H9 (cell line): ENCODE results near the gene C10orf62. TPM values are rescaled to one million over a fixed set of nuclear protein-coding genes. Genes with fewer than 3 reads are reported as not detected.

ENCODE experiments used
- DNase-seq: peaks from one replicate; pipeline ENCODE4 v3.0.0-alpha.2; 2017
- H2AFZ ChIP-seq: one replicate; pipeline ENCODE4 v1.6.1; 2013; ENCODE audit warnings: mild to moderate bottlenecking, low read length, control low read depth, moderate library complexity
- H2AK5ac ChIP-seq: 2 replicates; pipeline ENCODE4 v1.6.1; 2013; ENCODE audit warnings: low read length, control low read depth, mixed read lengths; ENCODE audit not compliant: insufficient read length
- H2BK120ac ChIP-seq: one replicate; pipeline ENCODE4 v1.6.1; 2013; ENCODE audit warnings: low read depth, mild to moderate bottlenecking, low read length, control low read depth, inconsistent platforms; ENCODE audit not compliant: poor library complexity, severe bottlenecking
- H2BK12ac ChIP-seq: 2 replicates; pipeline ENCODE4 v1.6.1; 2013; ENCODE audit warnings: low read length, control low read depth, mixed read lengths, low read depth; ENCODE audit not compliant: insufficient read length
- H2BK15ac ChIP-seq: 2 replicates; pipeline ENCODE4 v1.6.1; 2013; ENCODE audit warnings: low read depth, low read length, control low read depth
- H2BK20ac ChIP-seq: one replicate; pipeline ENCODE4 v1.6.1; 2013; ENCODE audit warnings: low read depth, mild to moderate bottlenecking, low read length, control low read depth, inconsistent platforms; ENCODE audit not compliant: poor library complexity, severe bottlenecking
- H2BK5ac ChIP-seq: 2 replicates; pipeline ENCODE4 v1.6.1; 2013; ENCODE audit warnings: low read length, control low read depth, mixed read lengths; ENCODE audit not compliant: insufficient read length
- H3K14ac ChIP-seq: 2 replicates; pipeline ENCODE4 v1.6.1; 2013; ENCODE audit warnings: low read length, control low read depth; ENCODE audit not compliant: insufficient read depth
- H3K18ac ChIP-seq: 2 replicates; pipeline ENCODE4 v1.6.1; 2013; ENCODE audit warnings: low read depth, mild to moderate bottlenecking, mixed read lengths, low read length, control low read depth; ENCODE audit not compliant: insufficient read length
- H3K23ac ChIP-seq: 2 replicates; pipeline ENCODE4 v1.6.1; 2013; ENCODE audit warnings: low read length, control low read depth, mixed read lengths, low read depth; ENCODE audit not compliant: insufficient read length
- H3K23me2 ChIP-seq: 2 replicates; pipeline ENCODE4 v1.6.1; 2013; ENCODE audit warnings: low read depth, mild to moderate bottlenecking, mixed read lengths, low read length, control low read depth; ENCODE audit not compliant: insufficient read length, poor library complexity, severe bottlenecking
- H3K27ac ChIP-seq: 2 replicates; pipeline ENCODE4 v1.5.1; 2013; ENCODE audit warnings: low read length, control low read depth, mixed read lengths, low read depth; ENCODE audit not compliant: insufficient read length
- H3K27me3 ChIP-seq: 2 replicates; pipeline ENCODE4 v1.6.1; 2013; ENCODE audit warnings: low read length, control low read depth, inconsistent platforms; ENCODE audit not compliant: insufficient read depth
- H3K4ac ChIP-seq: 2 replicates; pipeline ENCODE4 v1.6.1; 2013; ENCODE audit warnings: low read depth, mild to moderate bottlenecking, control low read depth, inconsistent platforms, low read length, moderate library complexity
- H3K4me1 ChIP-seq: 2 replicates; pipeline ENCODE4 v1.6.1; 2013; ENCODE audit warnings: low read length, control low read depth, inconsistent platforms; ENCODE audit not compliant: insufficient read depth
- H3K4me2 ChIP-seq: 2 replicates; pipeline ENCODE4 v1.6.1; 2013; ENCODE audit warnings: low read length, control low read depth, mixed read lengths; ENCODE audit not compliant: insufficient read length, insufficient read depth
- H3K56ac ChIP-seq: 2 replicates; pipeline ENCODE4 v1.6.1; 2013; ENCODE audit warnings: low read depth, mild to moderate bottlenecking, mixed read lengths, low read length, control low read depth; ENCODE audit not compliant: insufficient read length
- H3K79me1 ChIP-seq: 2 replicates; pipeline ENCODE4 v1.6.1; 2013; ENCODE audit warnings: low read depth, mild to moderate bottlenecking, moderate library complexity, low read length, control low read depth, inconsistent platforms; ENCODE audit not compliant: insufficient read depth, poor library complexity, severe bottlenecking
- H3K79me2 ChIP-seq: 2 replicates; pipeline ENCODE4 v1.6.1; 2013; ENCODE audit warnings: low read length, control low read depth, inconsistent platforms; ENCODE audit not compliant: insufficient read depth
- H3K9ac ChIP-seq: 2 replicates; pipeline ENCODE4 v1.6.1; 2013; ENCODE audit warnings: low read length, control low read depth, mixed read lengths; ENCODE audit not compliant: insufficient read length; ENCODE audit errors: extremely low read depth
- H3K9me3 ChIP-seq: one replicate; pipeline ENCODE4 v1.6.1; 2013; ENCODE audit warnings: low read depth, low read length, inconsistent platforms; ENCODE audit not compliant: control insufficient read depth
- H3T11ph ChIP-seq: one replicate; pipeline ENCODE4 v1.6.1; 2013; ENCODE audit warnings: mild to moderate bottlenecking, low read length, control low read depth, inconsistent platforms
- H4K20me1 ChIP-seq: one replicate; pipeline ENCODE4 v1.6.1; 2013; ENCODE audit not compliant: control insufficient read depth, insufficient read length, insufficient read depth
- H4K5ac ChIP-seq: 2 replicates; pipeline ENCODE4 v1.6.1; 2013; ENCODE audit warnings: low read depth, mild to moderate bottlenecking, mixed read lengths, low read length, control low read depth; ENCODE audit not compliant: insufficient read length
- H4K8ac ChIP-seq: replicated peaks from 2 replicates; pipeline ENCODE4 v1.6.1; 2013; ENCODE audit warnings: low read length, control low read depth, mixed read lengths, low read depth; ENCODE audit not compliant: insufficient read length
- H4K91ac ChIP-seq: 2 replicates; pipeline ENCODE4 v1.6.1; 2013; ENCODE audit warnings: low read depth, mild to moderate bottlenecking, moderate library complexity, mixed read lengths, low read length, control low read depth; ENCODE audit not compliant: insufficient read length
- H3K27ac Mint-ChIP-seq, 3 experiments: 2 replicates in 2 of 3; 3 replicates in 1 of 3; pipeline ENCODE4 v1.8.0; 2020 to 2021; ENCODE audit warnings: mixed read lengths in 3 of 3, mild to moderate bottlenecking in 1 of 3, moderate library complexity in 1 of 3
- H3K27me3 Mint-ChIP-seq: 2 replicates; pipeline ENCODE4 v1.8.0; 2021; ENCODE audit warnings: low read depth, mild to moderate bottlenecking, moderate library complexity, mixed read lengths
- H3K36me3 Mint-ChIP-seq, 3 experiments: 2 replicates in 2 of 3; 3 replicates in 1 of 3; pipeline ENCODE4 v1.8.0; 2020 to 2021; ENCODE audit warnings: low read depth in 3 of 3, mixed read lengths in 3 of 3; ENCODE audit not compliant: insufficient read depth in 1 of 3
- H3K4me1 Mint-ChIP-seq, 2 experiments: 2 replicates each; pipeline ENCODE4 v1.8.0; 2020; ENCODE audit warnings: mixed read lengths in 2 of 2
- H3K4me3 Mint-ChIP-seq, 2 experiments: 2 replicates in 1 of 2; 3 replicates in 1 of 2; pipeline ENCODE4 v1.8.0; 2020 to 2021; ENCODE audit warnings: mild to moderate bottlenecking in 2 of 2, mixed read lengths in 2 of 2, moderate library complexity in 1 of 2
- H3K9me3 Mint-ChIP-seq, 2 experiments: 2 replicates in 1 of 2; 3 replicates in 1 of 2; pipeline ENCODE4 v1.8.0; 2020; ENCODE audit warnings: mild to moderate bottlenecking in 2 of 2, mixed read lengths in 2 of 2, moderate library complexity in 1 of 2
- CTCF ChIP-seq: fragments of 200-600 bp; sonication (generic); conservative IDR thresholded peaks from 3 replicates; pipeline ENCODE4 v1.8.0; 2021; ENCODE audit warnings: antibody characterized with exemption, mild to moderate bottlenecking
- WGBS: extraction: QIAGEN DNeasy Blood & Tissue Kit; methylation state at CpG from one replicate; pipeline ENCODE4 v1.1.7; 2013; ENCODE audit warnings: missing lambda C conversion rate, low lambda C conversion rate, mixed read lengths; ENCODE audit not compliant: insufficient read length; ENCODE audit errors: extremely low coverage; 5-methylcytosine and 5-hydroxymethylcytosine counted together
- total RNA-seq: library from RNA; stranded (reverse); gene quantifications from 2 replicates; pipeline ENCODE4 v1.2.1, GENCODE V29; 2021

Gene C10orf62
- total RNA-seq, 1 experiment from 2014 or later, result 0.31 TPM

- no peak overlapping the region for H3K27ac ChIP-seq
- H2AFZ ChIP-seq, result no peak overlapping the region
- no peak overlapping the region for H3K4ac ChIP-seq
- H4K91ac ChIP-seq, result no peak overlapping the region
- no peak overlapping the region for H3K27ac Mint-ChIP-seq
- TF ChIP-seq CTCF, result no peak
- no peak overlapping the region for H2BK5ac ChIP-seq
- H3K56ac ChIP-seq, result no peak overlapping the region
- no peaks in the 10 kb centered on the region for H3K79me2 ChIP-seq
- no peak overlapping the region for H3K4me3 Mint-ChIP-seq
- H3K4me1 ChIP-seq, result no peaks in the 10 kb centered on the region
- H3K9me3 Mint-ChIP-seq, result no peaks in the 10 kb centered on the region
- H2BK120ac ChIP-seq, result no peak overlapping the region
- H3T11ph ChIP-seq, result no peak overlapping the region
- no peaks in the 10 kb centered on the region for H3K79me1 ChIP-seq
- no peaks in the 10 kb centered on the region for H3K9me3 ChIP-seq
- H3K23me2 ChIP-seq, result no peaks in the 10 kb centered on the region
- H3K14ac ChIP-seq, result no peak overlapping the region
- no peak overlapping the region for H2AK5ac ChIP-seq
- no peak overlapping the region for H3K23ac ChIP-seq
- H3K27me3 ChIP-seq, result no peaks in the 10 kb centered on the region
- no peaks in the 10 kb centered on the region for H3K36me3 Mint-ChIP-seq
- no peaks in the 10 kb centered on the region for H4K20me1 ChIP-seq
- H3K18ac ChIP-seq, result no peak overlapping the region
- H3K27me3 Mint-ChIP-seq, result peaks cover 2% of the 10 kb centered on the region; the same call in 1 of the 2 replicates
- H4K5ac ChIP-seq, result no peak overlapping the region
- peaks cover 3 to 13% of the 10 kb centered on the region in 2 experiments; a peak in 3 of 4 replicates for H3K4me1 Mint-ChIP-seq
- H3K9ac ChIP-seq, result no peak overlapping the region
- no peak overlapping the region for H2BK15ac ChIP-seq
- DNase-seq, result no peak
- H3K4me2 ChIP-seq, result no peak overlapping the region
- no peak overlapping the region for H2BK12ac ChIP-seq
- no peak overlapping the region for H2BK20ac ChIP-seq
- no peak overlapping the region for H4K8ac ChIP-seq
- no CpG with 5 or more reads among the region's 13 CpGs for WGBS
Measured at GRCh38 chr10:97583476-97583875, 6.0 kb upstream of the C10orf62 start.
